Esophagus muscularis mucosa (tissue), 4 donors: Measurements from ENCODE around the gene SPRR3.

ENCODE experiments used
- EP300 ChIP-seq: sonication (generic); formaldehyde crosslinking; IDR thresholded peaks from one replicate; pipeline ENCODE4 v1.6.1; 2017; ENCODE audit warnings: antibody characterized with exemption
- POLR2A ChIP-seq: fragments of 450-650 bp; IDR thresholded peaks from one replicate; pipeline ENCODE4 v1.6.1; 2017; ENCODE audit warnings: antibody characterized with exemption, moderate library complexity, mild to moderate bottlenecking, low read depth
- TF ChIP-seq, protein P1 (sequence below), 3 experiments: fragments of 200-600 bp in 2 of 3; fragments of 450-650 bp in 1 of 3; sonication (generic) in 2 of 3; IDR thresholded peaks; one replicate each; pipeline ENCODE4 v1.5.1; 2017 to 2019; ENCODE audit warnings: antibody characterized with exemption in 3 of 3, mild to moderate bottlenecking in 2 of 3, moderate library complexity in 1 of 3

GRCh38 chr1:152961226-152961891, 40.2 kb upstream of the SPRR3 start:
- TF ChIP-seq, protein P1, sequence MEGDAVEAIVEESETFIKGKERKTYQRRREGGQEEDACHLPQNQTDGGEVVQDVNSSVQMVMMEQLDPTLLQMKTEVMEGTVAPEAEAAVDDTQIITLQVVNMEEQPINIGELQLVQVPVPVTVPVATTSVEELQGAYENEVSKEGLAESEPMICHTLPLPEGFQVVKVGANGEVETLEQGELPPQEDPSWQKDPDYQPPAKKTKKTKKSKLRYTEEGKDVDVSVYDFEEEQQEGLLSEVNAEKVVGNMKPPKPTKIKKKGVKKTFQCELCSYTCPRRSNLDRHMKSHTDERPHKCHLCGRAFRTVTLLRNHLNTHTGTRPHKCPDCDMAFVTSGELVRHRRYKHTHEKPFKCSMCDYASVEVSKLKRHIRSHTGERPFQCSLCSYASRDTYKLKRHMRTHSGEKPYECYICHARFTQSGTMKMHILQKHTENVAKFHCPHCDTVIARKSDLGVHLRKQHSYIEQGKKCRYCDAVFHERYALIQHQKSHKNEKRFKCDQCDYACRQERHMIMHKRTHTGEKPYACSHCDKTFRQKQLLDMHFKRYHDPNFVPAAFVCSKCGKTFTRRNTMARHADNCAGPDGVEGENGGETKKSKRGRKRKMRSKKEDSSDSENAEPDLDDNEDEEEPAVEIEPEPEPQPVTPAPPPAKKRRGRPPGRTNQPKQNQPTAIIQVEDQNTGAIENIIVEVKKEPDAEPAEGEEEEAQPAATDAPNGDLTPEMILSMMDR (IDR thresholded peaks at IDR 0.05) = no peak
- TF ChIP-seq EP300 (no peak), POLR2A (no peak)
